A172 (cell line): ENCODE results near the gene SH3RF3. TPM values are rescaled to one million over a fixed set of nuclear protein-coding genes. Genes with fewer than 3 reads are reported as not detected.
A peak's percentile ranks its signal among the peaks of the same experiment; 100 is the strongest.

Experiments used
- DNase-seq: peaks from one replicate; pipeline ENCODE4 v3.0.0-alpha.2; 2015; ENCODE audit warnings: low spot score
- total RNA-seq: library from RNA; depleted of rRNA; stranded (reverse); fragments of >200 nt; shearing (Covaris generic); gene quantifications from 2 replicates; pipeline ENCODE4 v1.2.3, GENCODE V29; 2014

SH3RF3 gene
- total RNA-seq, 1 experiment from 2014 or later = 3.6 TPM

DNA sequence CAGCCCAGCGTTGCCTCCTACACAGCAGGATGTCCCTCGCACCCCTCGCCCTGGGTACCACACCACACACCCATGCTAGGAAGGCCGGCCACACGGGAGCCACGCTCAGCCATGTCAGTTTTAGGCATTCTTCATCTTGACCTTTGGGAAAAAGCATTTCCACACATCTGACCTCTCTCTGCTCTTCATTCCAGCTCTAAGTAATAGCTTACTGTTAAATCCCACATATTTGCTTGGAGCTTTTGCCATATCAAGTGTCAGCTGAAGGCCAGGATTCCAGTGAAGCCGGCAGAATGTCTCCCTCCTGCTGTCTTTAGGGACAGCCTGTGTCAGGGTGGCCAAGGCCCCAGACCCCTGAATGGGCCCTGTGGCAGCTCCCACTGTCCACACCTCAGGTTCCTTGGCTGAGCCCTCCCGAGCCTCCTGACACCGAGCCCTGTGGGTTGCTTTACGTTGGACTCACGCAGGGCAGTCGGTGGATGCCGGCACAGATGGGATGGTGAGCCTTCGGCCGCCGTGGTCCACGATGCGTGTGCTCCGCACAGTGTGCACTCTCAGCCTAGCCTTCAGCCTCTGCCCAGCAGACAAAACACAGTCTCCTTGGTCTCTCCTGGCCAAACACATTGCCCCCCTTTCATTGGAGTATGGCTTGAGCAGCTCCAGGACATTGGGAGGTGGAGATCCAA, 282.8 kb downstream of the SH3RF3 start:
- no peak for DNase-seq

DNA sequence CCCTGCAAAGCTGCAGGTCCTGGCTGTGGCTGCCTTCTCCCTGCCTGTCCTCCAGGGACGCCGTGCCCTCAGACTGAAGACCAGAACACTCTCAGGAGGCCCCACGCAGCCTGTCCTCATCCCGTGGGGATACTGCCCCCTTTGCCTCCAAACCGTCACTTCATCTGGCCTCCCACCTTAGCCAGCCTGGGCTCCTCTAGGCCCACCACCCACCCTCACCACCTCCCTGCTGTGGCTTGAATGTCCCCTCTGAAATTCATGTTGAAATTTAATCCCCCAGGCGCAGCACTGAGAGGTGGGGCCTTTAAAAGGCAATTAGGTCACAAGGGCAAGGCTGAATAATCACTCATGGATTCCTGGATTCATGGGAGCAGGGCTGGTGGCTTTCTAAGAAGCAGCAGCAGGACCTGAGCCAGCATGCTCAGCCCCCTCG, 286.6 kb downstream of the SH3RF3 start:
- no peak for DNase-seq

DNA sequence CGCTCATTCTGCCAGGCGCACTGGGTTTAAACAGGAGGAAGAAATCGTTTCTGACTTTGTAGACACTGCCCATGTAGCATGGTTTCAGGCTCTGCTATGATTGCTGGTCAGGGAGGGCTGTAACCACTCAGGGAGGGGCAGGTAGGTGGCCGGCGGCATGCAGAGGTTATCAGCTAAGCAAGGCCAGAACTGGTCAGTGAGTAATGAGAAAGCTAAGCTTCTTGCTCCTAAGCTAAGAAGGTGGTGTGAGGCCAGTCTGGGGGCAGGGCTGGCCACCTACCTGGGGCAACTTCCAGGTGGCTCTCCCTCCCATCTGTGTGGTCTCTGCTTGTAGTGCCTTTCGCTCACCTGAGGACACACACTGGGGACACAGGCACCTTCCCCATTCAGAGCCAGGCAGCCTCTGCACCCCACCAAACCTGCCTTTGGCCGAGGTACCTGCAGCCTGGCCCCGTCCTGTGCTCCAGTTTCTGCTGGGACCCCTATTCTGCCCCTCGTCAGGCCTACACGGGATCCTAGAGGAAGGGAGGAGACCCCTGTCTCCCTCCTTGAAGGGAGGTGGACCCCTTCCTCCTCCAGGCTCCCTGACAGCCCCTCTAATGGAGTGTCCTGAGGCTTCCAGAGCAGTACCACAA, 288.8 kb downstream of the SH3RF3 start:
- peak; percentile 25 for DNase-seq

DNA sequence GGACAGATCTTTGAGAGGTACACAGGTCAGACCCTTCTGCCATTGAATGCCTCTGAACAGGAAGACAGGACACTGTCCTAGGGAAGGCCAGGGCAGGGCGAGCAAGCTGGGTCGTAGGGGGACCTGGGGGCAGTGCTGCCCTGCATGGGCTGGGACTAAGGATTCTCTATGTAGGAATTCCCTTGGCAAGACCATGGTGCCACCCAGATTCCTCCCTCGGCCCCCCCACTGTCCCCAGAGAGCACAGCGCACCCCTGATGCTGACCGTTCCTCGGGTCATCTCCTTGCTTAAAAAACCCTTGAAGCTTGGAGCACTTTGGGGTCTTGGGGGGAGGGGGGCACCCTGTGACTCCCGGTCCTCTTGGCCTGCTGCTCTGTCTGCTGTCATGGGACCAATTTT, 289.7 kb downstream of the SH3RF3 start:
- DNase-seq = no peak

DNA sequence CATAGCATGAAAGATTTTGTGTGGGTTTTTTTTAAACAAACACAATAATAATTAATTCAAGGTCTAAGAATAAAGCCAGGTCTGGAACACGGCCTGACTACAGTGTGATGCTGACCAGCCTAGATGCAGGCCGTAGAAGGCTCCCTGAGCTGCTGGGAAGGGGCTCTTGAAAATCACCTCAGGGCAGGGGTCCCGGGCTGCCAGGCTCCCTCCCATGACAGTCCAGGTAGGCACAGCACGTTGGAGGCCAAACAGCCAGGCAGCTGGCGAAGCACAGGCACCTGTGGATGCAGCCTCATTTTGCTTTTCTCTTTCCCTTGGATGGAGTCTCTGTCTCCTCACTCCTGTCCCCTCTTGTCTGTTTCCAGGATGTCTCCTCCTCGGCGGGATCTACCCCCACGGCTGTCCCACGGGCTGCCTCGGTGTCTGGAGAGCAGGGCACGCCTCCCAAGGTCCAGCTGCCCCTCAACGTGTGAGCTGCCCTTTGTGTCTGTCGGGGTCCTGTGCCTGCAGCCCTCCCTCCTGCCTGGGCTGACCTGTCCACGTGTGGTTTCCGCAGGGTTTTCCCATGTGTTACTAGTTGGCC, 290.3 kb downstream of the SH3RF3 start:
- DNase-seq = no peak

DNA sequence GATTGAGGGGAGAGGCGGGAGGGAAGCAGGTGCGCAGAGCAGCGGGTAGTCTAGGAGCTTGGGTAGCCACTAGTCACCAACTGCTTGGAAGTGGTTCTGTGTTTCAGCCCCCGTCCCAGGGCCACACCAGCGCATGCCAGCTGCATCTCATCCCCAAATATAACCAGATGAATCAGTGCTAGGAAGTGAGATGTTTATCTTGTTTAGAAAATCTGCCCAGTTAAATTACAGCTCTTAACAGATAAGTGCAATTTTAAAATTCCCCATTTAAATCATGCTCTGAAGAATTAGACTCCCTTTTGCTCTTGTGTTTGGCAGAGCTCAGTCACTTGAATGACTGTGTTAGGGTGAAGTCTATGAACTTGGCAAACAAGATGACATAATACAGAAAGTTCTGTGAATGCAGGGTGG, 291.0 kb downstream of the SH3RF3 start:
- DNase-seq = peak; percentile 84

DNA sequence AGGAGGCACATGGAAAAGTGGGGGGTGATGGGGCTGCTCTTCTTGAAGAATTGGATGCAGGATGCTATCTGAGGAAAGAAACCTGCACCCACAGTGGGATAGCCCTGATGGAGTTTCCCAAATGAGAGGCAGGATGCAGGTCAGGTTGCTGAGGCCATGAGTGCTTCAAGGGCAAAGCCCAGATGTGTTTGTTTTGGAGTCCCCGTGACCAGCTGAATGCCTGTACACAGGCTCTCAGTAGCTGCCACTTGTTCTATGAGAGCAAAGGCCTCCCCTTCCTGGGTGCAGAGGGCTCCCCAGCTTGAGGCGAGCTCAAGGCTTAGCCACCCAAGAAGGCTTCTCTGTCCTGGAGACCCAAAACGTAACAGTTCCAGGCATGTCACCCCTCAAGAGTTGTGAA, 292.1 kb downstream of the SH3RF3 start:
- DNase-seq = no peak

DNA sequence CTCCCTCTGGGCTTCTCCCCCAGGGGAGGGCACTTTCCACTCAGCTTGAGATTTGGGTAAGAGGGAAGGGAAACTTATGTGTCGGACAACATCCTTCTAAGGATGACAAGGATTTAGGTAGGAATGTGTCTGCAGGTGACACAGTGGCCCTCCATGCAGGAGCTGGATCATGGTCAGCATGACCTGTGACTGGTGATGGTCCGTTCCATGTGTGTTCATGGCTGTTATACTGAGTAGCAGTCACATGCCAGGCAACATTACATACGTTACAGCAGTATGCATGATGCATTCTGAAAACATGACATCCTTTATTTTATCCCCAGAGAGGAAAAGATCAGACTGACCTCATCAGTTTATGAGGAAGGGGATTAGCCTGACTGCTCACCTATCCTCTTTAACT, 292.6 kb downstream of the SH3RF3 start:
- DNase-seq = no peak

DNA sequence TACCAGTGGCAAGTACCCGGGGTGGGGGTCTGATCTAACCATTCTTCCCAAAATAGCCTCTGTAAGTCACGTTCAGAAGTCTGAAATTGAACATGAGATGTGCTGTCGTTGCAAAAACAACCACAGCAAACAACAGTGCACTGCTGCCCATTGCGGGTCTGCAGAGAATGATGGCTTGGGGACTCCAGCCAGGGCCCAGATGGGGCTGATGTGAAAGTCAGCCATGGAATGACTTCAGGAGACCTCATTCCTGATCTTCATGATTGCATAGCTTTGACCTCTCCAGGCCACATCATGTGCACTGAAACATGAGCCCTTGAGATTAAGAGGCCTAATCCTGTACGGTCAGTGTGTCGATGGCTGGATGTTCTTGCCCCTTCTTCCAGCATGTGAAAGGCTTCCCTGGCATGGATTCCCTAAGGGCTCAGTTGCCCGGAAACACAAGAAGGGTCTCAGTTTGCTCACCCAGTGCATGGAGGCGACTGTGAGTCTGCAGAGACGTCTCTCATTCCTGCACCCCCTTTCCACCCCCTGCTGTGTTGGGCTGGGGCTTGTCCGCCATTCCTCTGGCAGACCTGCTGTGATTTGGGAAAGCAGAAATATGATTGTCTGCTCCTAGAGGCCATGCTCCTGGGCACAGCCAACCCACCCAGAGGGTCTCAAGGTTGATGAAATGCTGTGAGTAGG, 293.2 kb downstream of the SH3RF3 start:
- DNase-seq = no peak

DNA sequence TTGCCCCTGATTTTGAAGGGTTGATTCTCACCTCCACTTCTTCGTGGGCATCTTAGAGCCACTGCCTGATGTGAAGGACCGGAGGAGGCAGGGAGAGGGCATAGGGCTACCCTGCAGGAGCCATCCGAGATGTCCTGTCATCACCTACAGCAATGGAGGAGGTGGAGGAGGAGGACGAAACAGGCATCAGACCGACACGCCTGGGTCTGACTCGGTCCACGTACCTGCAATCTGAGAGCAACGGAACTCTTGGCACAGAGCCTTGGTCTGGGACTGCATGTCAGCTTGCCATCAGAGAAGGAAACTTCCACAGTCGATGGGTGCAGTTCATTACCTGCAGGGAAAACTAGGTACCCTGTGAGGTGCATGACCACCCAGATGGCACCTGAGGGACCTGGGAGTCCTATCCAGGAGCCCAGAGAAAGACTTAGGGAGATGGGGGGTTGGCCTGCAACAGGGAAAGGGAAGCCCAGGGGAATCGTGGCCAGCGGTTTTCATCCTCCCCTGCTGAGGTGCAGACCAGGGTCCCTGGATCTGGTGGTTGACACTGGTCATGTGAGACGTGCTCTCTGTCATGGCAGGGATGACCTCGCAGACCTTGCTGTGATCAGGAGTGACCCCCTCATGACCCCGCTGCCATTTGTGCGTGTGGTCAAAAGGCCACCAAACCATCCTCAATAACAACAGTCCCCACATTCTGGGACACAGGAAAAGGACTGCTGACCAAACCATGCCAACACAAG, 293.9 kb downstream of the SH3RF3 start:
- DNase-seq = no peak

DNA sequence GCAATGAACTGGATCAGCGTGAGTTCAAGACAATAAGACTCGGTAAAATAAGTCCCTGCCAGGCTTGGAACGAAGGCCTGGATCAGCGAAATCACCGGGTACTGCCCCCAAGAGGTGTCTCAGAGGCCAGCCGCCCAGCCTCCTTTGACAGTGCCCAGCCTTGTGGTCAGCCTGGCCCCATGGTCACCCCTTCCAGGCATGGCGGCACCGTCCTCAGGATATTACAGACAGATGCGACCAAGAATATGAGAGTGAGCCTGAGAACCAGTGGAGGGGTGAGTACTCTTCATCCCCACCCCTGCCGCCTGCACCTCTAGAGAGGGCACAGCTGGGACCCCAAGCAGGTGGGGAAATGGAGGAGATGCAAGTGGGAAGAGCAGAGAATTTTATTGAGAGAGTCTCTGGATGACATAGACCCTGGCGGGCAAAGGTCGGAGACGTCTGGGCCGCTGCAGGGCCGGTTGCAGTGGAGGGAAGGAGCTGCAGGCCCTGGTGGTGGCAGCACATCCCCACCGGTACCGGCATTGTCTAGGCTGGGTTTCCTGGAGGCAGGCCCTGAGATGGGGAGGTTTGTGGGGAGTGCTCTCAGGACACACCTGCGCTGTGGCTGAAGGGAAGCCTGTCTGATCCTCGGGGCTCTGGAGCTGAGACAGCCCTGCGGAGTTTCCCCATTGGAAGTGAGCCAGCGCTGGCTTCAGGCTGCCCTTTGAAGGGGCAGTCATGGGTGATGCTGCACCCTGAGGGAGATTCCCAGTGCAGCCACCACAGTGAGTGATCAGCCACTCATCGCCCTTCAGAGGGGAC, 294.8 kb downstream of the SH3RF3 start:
- DNase-seq = no peak

DNA sequence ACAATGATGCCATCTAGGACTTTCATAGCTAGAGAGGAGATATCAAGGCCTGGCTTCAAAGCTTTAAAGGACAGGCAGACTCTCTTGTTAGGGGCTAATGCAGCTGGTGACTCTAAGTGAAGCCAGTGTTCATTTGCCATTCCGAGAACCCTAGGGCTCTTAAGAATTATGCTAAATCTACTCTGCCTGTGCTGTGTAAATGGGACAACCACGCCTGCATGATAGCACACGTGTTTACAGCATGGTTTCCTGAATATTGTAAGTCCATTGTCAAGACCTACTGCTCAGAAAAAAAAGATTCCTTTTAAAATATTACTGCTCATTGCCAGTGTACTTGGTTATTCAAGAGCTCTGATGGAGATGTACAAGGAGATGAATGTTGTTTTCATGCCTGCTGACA, 296.4 kb downstream of the SH3RF3 start:
- no peak for DNase-seq

DNA sequence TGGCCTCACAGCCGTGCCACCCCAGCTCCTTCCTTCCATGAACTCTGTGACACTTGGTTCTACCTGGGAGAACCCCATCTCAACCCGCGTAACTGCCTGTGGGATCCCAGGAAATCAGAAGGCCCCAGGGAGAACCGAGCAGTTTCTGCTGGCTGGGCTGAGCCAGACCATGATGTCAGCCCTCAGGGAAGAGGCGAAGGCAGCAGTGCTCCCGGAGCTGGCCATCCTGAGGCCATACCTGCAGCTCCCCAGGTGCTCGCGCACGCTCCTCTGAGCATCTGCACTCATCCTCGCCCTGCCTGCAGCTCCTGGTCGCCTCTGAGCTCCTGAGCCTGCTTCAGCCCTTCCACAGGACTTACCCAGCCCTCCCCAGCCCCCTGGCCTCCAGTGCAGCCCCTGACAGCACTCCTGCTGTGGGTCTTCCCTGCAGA, 298.7 kb downstream of the SH3RF3 start:
- DNase-seq = no peak

DNA sequence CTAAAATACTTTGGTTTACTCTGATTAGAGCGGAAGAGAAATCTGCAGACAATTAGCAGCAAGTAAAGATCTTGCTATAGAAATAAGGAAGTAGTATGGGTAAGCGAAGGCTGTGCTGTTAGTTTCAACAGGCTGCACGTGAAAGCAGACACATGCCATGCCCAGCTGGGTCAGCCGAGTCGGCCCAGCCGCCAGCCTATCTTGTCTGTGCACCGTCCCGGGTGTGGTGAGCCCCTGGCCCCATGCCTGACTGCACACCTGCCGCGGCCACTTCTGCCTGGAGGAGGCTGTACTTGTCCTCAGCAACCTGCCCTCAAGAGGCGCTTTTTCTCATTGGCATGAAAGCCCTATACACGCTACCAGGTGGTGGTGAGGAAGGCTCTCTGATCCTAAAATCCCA, 299.3 kb downstream of the SH3RF3 start:
- no peak for DNase-seq

DNA sequence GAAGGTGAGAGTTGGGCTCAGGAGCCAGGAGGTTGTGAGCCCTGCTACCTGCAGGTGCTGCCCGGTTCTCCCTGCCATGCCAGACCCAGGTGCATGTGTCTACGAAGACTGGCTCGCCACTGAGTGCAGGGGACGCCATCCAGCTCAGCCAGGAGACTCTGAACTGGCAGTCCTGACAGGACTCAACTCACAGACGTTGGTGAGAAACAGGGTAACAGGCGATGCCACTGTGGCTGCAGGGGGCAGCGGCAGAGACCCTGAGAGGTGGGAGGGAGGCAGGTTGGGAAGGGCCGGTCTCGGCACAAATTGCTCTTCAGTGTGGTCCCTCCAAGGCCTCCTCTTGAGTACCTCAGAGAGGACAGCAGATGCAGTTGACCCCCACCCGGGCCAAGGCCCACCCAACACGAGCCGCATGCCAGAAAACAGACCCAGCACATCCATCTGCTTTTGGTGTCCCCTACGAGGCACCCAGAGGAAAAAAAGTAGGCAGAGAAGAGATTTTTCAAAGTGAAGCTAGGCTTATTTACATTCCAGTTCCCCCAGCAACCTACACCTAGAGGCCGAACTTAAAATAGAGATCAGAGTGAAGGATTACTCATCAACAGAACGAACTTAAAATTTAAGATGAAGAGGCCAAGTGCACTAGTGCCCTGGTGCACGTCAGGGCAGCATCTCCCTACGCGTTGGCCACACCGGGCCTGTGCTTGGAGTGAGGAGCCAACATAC, 300.0 kb downstream of the SH3RF3 start:
- no peak for DNase-seq

DNA sequence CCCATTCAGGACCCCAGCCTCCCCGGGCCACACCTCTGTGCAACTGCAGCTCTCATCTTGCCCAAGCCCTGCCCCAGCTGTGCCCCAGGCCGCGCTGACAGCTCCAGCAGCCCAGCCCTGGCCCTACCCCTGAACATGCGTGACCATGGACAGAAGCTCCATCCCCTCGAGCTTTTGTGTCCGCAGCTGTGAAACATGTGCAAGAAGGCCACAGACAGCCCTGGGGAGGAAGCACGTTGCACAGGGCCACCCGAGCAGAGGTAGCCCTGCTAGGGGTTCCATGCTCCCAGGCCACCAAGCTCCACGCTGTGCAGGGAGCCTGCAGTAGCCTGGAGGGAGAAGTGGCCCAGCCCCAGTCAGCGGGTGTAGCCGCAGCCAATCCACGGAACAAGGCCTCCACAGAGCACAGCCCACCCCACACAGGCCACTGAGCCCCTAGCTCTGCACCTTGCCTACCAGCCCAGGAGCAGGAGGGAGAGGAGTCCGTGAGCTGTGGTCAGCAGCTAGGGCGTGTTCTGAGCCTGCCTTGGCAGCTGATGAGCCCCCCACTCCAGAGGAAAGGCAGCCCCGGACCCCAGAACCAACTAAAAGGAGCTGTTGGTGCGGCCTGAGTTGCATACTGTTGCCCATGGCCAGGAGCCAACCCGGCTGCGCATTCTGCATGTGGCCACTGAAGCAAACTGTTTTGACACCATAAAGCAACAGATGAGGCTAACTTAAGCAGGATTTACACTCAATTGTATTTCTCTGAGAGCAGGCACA, 300.7 kb downstream of the SH3RF3 start:
- DNase-seq = no peak

DNA sequence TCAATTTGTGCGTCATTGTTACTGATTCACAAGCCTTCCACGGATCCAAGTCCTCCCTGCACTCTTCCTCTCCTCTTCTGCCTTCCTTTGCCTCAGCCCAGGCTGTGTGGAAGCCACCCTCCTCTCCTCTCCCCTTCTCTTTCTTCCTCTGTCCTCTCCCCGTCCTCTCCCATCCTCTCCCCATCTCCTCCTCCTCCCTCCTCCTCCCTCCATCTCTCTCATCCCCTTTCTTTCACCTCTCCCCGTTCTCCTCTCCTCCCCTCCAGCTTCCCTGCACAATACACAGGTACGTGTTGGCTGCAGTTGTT, 301.3 kb downstream of the SH3RF3 start:
- DNase-seq = no peak

DNA sequence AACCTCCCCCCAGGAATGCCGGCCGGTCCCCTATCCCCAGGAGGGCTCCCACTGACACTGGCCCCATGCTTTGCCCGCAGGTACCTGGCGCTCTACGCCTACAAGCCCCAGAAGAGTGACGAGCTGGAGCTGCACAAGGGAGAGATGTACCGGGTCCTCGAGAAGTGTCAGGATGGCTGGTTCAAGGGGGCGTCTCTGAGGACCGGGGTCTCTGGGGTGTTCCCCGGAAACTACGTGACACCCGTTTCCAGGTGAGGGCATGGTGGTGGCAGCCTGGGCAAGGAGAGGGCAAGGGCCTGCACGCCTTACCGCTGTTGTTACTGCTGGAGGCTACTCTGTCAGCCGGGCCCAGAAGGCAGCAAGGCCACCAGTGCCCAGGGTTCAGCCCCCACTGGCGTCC, 303.4 kb downstream of the SH3RF3 start:
- DNase-seq = no peak

DNA sequence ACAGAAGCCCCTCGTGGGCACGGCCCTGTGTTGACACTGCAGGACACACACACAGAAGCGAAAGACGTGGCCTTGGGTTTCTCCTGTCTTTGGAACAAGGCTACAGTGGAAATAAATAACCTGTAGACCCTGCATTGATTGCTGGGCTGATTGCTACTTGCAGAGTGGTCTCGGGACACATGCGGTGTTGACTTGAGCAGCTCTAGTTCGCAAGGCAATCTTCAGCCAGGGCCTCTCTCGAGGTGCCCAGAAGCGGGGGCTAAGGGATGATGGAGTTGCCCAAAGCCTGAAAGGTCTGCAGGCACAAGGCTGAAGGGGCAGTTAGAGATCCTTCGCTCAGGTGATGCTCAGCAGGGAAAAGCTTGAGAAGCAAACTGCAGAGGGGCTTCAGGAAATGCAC, 304.5 kb downstream of the SH3RF3 start:
- no peak for DNase-seq

DNA sequence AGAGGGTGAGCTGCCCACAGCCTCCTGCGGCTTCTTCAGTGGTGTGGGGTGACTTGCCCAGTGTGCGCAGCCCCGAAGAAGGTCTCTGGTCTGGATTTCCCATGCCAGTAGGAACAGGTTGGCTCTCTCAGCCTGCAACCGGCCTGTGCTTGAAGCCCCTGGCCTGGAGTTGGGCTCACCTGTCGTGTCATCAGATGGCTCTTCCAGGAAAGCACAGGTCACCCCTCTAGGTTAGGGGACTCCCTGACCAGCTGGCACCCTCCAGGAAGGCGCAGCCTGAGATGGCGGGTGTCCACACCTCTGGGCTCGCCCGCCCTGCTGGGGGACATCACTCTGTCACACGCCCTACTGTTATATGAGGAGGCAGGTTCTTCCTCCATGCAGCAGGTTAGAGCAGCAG, 304.9 kb downstream of the SH3RF3 start:
- DNase-seq = no peak
